Endothelial cell (in vitro differentiated cells): ENCODE measurements around the gene CD27. TPM values are rescaled to one million over a fixed set of nuclear protein-coding genes. Genes with fewer than 3 reads are reported as not detected.

Source experiments
- DNase-seq: peaks from one replicate; pipeline ENCODE4 v3.0.0; 2021; ENCODE audit warnings: low spot score
- H3K27ac Mint-ChIP-seq: one replicate; pipeline ENCODE4 v1.8.0; 2021; ENCODE audit warnings: mixed read lengths, inconsistent platforms; ENCODE audit not compliant: unreplicated experiment
- H3K27me3 Mint-ChIP-seq: one replicate; pipeline ENCODE4 v1.8.0; 2021; ENCODE audit warnings: mild to moderate bottlenecking, moderate library complexity, mixed read lengths, inconsistent platforms; ENCODE audit not compliant: unreplicated experiment
- H3K36me3 Mint-ChIP-seq: one replicate; pipeline ENCODE4 v1.8.0; 2021; ENCODE audit warnings: mild to moderate bottlenecking, low read depth, mixed read lengths, inconsistent platforms; ENCODE audit not compliant: unreplicated experiment
- H3K4me1 Mint-ChIP-seq: one replicate; pipeline ENCODE4 v1.8.0; 2021; ENCODE audit warnings: mild to moderate bottlenecking, mixed read lengths, inconsistent platforms; ENCODE audit not compliant: unreplicated experiment
- H3K4me3 Mint-ChIP-seq: one replicate; pipeline ENCODE4 v1.8.0; 2021; ENCODE audit warnings: mild to moderate bottlenecking, mixed read lengths, inconsistent platforms; ENCODE audit not compliant: unreplicated experiment
- H3K9me3 Mint-ChIP-seq: one replicate; pipeline ENCODE4 v1.8.0; 2021; ENCODE audit warnings: mixed read lengths, inconsistent platforms; ENCODE audit not compliant: unreplicated experiment
- total RNA-seq: library from RNA; stranded (reverse); fragmentation: NEBNext Ultra II Directional; extraction: Animal tissue kit (Norgen Biotek cat#: 25700); gene quantifications from one replicate; pipeline ENCODE4 v1.2.1, GENCODE V29; 2021; ENCODE audit not compliant: unreplicated experiment
- TF ChIP-seq, protein P1 (sequence below): fragments of 200-600 bp; sonication (generic); IDR thresholded peaks from one replicate; pipeline ENCODE4 v1.5.0; 2021; ENCODE audit warnings: antibody characterized with exemption; ENCODE audit not compliant: unreplicated experiment

The CD27 gene
- total RNA-seq, 1 donor from 2014 or later: not detected

DNA sequence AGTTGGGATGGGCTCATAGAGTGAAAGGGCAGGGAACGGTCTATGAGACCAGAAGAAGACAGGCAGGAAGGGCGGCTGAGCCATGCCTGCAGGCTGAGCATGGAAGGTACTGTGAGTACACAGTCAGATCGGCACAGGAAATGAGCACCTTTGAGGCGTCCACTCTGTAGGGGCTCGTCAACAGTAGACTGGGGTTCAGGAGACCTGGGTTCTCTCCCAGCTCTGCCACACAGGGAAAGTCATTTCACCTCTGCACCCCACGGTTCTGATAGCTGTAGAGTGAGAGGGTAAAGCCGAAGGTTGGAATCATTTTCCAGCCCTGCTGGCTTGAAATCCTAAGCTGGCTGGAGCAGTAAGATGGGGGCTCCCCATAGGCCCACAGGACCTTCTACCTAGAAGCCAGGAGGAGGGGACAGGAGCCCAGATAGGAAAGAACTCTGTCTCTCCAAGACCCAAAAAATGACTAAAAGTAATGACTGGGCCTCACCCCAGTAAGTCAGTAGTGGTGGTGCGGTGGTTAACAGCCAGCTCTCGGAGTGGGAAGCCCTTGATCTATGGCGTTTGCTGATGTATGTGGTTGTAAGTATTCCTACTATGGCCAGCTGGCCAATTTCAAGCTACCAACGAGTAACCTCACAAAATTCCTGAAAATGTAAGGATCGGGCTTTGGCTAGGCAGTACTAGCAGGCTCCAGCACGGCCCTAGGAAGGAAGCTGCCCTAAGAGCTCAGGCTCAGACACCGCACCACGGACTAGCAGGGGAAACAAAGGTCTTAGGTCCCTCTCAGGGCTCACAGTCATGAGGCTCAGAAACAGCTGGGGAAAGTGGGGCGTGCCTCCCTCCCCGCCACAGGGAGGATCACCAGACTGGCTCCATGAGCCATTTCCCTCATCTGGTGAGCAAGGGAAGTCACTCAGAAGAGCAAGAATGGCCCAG, 10.3 kb upstream of the CD27 start:
- H3K27ac Mint-ChIP-seq: no peak overlapping the region
- TF ChIP-seq, protein P1, sequence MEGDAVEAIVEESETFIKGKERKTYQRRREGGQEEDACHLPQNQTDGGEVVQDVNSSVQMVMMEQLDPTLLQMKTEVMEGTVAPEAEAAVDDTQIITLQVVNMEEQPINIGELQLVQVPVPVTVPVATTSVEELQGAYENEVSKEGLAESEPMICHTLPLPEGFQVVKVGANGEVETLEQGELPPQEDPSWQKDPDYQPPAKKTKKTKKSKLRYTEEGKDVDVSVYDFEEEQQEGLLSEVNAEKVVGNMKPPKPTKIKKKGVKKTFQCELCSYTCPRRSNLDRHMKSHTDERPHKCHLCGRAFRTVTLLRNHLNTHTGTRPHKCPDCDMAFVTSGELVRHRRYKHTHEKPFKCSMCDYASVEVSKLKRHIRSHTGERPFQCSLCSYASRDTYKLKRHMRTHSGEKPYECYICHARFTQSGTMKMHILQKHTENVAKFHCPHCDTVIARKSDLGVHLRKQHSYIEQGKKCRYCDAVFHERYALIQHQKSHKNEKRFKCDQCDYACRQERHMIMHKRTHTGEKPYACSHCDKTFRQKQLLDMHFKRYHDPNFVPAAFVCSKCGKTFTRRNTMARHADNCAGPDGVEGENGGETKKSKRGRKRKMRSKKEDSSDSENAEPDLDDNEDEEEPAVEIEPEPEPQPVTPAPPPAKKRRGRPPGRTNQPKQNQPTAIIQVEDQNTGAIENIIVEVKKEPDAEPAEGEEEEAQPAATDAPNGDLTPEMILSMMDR: no peak

DNA sequence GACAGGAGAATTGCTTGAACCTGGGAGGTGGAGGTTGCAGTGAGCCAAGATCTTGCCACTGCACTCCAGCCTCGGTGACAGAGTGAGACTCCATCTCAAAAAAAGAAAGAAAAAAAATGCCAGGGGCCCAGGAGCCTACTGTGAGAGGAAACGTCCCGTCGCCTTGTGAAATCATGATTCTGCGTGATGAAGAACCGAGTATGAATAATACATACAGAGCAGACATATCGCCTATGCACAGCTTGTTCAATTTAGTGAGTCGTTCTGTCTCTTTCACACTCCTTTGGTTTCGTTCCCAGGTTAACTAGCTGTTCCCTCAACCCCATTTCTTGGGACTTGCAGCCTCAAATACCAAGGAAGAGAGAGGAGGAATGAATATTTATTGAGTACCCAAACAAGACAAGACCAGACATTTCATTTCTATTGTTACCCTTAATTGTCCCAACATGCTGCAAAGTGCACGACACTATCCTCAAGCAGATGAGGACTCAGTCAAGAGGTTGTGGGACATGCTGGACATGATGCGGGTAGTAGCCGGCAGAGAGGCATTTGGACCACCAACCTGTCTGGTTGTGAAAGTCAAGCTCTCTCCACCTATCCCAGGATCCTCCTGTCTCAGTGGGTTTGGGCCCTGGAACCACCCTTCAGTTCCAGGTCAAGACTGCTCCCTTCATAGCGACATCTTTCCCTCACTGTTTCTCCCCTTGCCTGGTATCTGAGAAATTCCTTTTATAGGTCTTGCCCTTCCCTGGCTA, 8.6 kb upstream of the CD27 start:
- TF ChIP-seq, protein P1: no peak
- no peaks in the 10 kb centered on the region for H3K36me3 Mint-ChIP-seq
- H3K4me3 Mint-ChIP-seq: no peak overlapping the region
- no peaks in the 10 kb centered on the region for H3K9me3 Mint-ChIP-seq
- H3K4me1 Mint-ChIP-seq: no peaks in the 10 kb centered on the region
- no peak overlapping the region for H3K27ac Mint-ChIP-seq
- no peaks in the 10 kb centered on the region for H3K27me3 Mint-ChIP-seq
- DNase-seq: no peak

More for the DNA sequence above, 10.3 kb upstream of the CD27 start:
- H3K27me3 Mint-ChIP-seq: no peaks in the 10 kb centered on the region
- no peaks in the 10 kb centered on the region for H3K9me3 Mint-ChIP-seq
- no peak overlapping the region for H3K4me3 Mint-ChIP-seq
- no peaks in the 10 kb centered on the region for H3K36me3 Mint-ChIP-seq
- peaks cover 12% of the 10 kb centered on the region for H3K4me1 Mint-ChIP-seq
- no peak for DNase-seq

DNA sequence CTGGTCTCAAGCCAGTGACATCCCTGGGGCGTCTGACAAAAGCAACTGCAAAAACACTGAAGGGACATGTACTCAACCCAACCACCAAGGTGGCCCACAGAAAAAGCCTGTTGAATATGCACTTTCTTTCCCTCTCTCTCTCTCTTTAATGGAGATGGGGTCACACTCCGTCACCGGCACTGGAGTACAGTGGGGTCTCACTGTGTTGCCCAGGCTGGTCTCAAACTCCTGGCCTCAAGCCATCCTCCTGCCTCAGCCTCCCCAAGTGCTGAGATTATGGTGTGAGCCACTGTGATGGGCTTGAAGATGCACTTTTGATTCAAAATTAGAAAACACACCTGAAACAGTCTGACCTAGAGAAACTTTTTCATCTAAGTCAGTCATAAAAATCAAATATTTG, 7.2 kb upstream of the CD27 start:
- TF ChIP-seq, protein P1: no peak
- no peaks in the 10 kb centered on the region for H3K9me3 Mint-ChIP-seq
- no peak overlapping the region for H3K4me3 Mint-ChIP-seq
- H3K36me3 Mint-ChIP-seq: no peaks in the 10 kb centered on the region
- peaks cover 5% of the 10 kb centered on the region for H3K4me1 Mint-ChIP-seq
- peaks cover 2% of the 10 kb centered on the region for H3K27me3 Mint-ChIP-seq
- no peak overlapping the region for H3K27ac Mint-ChIP-seq
- DNase-seq: no peak

DNA sequence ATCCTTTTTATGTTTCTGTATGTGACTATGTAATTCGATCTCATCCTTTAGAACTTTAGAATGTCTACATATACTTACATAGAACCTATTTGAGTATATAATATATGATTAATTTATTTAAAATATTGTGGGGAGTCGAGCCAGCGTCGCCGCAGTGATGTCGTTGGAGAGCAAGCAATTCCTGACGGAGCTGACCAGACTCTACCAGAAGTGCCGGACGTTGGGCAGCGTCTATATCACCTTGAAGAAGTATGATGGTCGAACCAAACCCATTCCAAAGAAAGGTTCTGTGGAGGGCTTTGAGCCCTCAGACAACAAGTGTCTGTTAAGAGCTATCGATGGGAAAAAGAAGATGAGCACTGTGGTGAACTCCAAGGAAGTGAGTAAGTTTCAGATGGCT, 6.4 kb upstream of the CD27 start:
- Mint-ChIP-seq H3K4me3 (no peak overlapping the region), H3K27me3 (peaks cover 2% of the 10 kb centered on the region), H3K36me3 (no peaks in the 10 kb centered on the region), H3K27ac (no peak overlapping the region), H3K9me3 (no peaks in the 10 kb centered on the region), H3K4me1 (peaks cover 5% of the 10 kb centered on the region)
- no peak for DNase-seq
- TF ChIP-seq, protein P1: no peak
